NCI-H526 treated with DMSO at 0.1 percent for 48 hours (cell line): ENCODE data around the gene FAM83F.

Source experiments
- DNase-seq: peaks from one replicate; lab custom pipeline; 2025; lab: John Stamatoyannopoulos, UW

Gene FAM83F

GRCh38 chr22:39994041-39994565 lies 651 bp upstream of the FAM83F start:
- DNase-seq, result no peak

GRCh38 chr22:39995393-39996252 lies 869 bp downstream of the FAM83F start:
- DNase-seq, result no peak

GRCh38 chr22:39996732-39997131 lies 2.0 kb downstream of the FAM83F start:
- DNase-seq, result no peak

GRCh38 chr22:39997421-39997820 lies 2.7 kb downstream of the FAM83F start:
- DNase-seq, result no peak

GRCh38 chr22:39997939-39998726 lies 3.4 kb downstream of the FAM83F start:
- DNase-seq, result peak; percentile 39

GRCh38 chr22:39999144-39999757 lies 4.5 kb downstream of the FAM83F start:
- no peak for DNase-seq

GRCh38 chr22:40000171-40000570 lies 5.4 kb downstream of the FAM83F start:
- DNase-seq, result no peak

- no peak for DNase-seq
These were observed 6.4 kb downstream of the FAM83F start for GRCh38 chr22:40001106-40001505.

GRCh38 chr22:40001800-40002577 lies 7.2 kb downstream of the FAM83F start:
- DNase-seq, result no peak

GRCh38 chr22:40002935-40003715 lies 8.4 kb downstream of the FAM83F start:
- no peak for DNase-seq

- DNase-seq, result no peak
These were observed 10.1 kb downstream of the FAM83F start for GRCh38 chr22:40004836-40005235.

GRCh38 chr22:40006641-40007040 lies 11.9 kb downstream of the FAM83F start:
- DNase-seq, result no peak

- DNase-seq, result no peak
These were observed 13.3 kb downstream of the FAM83F start for GRCh38 chr22:40007853-40008710.

- no peak for DNase-seq
These were observed 14.1 kb downstream of the FAM83F start for GRCh38 chr22:40008726-40009291.

GRCh38 chr22:40009292-40009774 lies 14.6 kb downstream of the FAM83F start:
- DNase-seq, result no peak

- DNase-seq, result no peak
These were observed 15.4 kb downstream of the FAM83F start for GRCh38 chr22:40009951-40010671.

GRCh38 chr22:40010746-40011145 lies 16.0 kb downstream of the FAM83F start:
- DNase-seq, result no peak

- no peak for DNase-seq
These were observed 20.0 kb downstream of the FAM83F start for GRCh38 chr22:40014667-40015248.
